Renal pelvis (tissue), 4 donors: Measurements from ENCODE around the gene FBXW8. TPM values are rescaled to one million over a fixed set of nuclear protein-coding genes. Genes with fewer than 3 reads are reported as not detected.

Source experiments
- DNase-seq: peaks from one replicate; pipeline ENCODE4 v3.0.0-alpha.2; 2013
- polyA plus RNA-seq, 3 donors: library from polyadenylated mRNA; unstranded; fragments of 120-200 nt; gene quantifications; one replicate each; pipeline ENCODE4 v1.2.1, GENCODE V29; 2013; ENCODE audit not compliant: insufficient read length in 3 of 3

The FBXW8 gene
- polyA plus RNA-seq, 3 donors = 25.3 to 25.9 (median 25.6) TPM

DNA sequence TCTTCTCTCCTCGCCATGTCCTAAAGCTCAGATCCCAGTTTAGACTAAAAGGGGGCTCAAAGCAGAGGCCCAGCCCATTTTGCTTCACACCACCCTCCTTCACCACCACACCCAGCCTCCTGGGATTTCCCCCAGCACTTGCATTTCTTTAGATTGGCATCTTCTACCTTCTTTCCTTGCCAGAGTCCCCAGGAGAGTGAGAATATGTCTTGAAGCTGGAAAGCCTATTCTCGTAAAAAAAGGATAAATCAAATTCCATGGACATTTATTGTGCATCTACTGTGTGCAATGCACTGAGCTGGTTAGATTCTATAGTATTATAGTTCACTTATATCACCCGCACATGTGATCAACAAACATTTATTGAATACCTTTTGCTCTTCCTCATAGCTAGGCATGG lies 10.2 kb downstream of the FBXW8 start:
- no peak for DNase-seq

DNA sequence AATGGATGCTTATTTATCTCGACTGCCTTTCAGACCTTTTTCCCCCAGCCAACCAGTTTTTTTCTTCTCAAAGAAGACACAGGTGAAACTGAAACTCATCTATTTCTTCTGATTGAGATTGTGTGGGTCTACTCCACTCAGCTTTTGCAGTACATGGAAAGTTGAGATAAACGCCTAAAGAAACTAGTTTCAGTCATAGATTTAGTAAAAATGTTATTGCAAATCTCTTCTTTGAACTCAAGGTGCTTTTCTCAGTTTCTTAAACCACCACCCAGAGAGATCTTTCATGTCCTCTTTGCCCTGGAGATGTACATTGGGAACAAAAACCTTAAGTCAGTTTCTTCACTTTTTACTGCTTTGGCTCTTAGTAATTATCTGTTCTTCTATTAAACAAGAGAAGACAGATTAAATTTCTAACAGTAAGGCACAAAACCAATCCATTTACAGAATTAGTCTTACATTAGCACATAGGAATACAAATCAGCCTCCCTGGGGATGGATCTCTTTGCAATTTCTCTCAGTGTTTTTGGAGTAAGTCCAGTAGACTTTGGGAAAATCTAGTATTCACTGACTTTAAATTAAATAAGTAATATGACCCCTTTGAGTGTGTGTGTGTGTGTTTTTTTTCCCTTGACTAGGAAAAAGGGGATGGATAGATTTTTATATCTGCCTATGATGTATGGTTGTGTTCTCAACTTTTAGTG lies 11.6 kb downstream of the FBXW8 start:
- no peak for DNase-seq

DNA sequence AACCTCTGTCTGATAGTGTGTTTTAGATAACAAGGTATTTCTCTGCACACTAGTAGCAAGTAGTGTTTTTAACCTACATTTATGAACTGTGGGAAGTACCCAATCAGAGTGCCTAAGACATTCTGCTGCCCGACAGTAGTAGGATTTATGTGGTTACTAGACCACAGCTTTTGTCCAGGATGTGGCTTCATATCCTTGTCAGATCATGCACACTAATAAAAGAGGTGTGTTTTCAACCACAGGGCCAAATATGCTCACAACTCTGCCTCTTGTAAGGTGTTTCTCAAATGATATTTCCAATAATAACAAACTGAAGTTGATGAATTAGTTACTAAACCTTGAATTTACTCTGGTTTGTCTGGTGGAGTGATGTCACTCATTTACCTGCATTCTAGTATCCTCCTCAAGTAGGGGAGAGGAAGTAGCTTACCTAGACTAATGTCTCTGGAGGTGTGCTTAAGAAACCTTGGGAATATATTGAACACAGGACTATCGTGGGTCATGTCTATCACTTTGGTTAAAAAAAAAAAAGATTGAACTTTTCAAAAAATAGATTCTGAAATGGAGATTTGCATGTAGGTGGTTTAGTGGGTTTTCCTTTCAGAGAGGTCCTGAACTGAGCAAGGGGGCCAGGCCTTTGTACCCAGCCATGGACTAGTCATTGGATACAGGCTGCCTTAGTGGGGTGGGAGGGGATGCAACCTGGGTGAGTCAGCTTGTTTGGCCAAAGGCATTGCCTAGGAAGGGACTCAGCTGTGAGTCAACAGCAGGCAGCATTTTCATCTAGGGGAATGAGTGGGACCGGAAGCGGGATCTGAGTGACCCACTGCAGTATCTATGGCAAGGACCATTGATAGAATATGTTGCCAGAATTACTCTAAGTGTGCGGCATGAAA lies 14.1 kb downstream of the FBXW8 start:
- no peak for DNase-seq

DNA sequence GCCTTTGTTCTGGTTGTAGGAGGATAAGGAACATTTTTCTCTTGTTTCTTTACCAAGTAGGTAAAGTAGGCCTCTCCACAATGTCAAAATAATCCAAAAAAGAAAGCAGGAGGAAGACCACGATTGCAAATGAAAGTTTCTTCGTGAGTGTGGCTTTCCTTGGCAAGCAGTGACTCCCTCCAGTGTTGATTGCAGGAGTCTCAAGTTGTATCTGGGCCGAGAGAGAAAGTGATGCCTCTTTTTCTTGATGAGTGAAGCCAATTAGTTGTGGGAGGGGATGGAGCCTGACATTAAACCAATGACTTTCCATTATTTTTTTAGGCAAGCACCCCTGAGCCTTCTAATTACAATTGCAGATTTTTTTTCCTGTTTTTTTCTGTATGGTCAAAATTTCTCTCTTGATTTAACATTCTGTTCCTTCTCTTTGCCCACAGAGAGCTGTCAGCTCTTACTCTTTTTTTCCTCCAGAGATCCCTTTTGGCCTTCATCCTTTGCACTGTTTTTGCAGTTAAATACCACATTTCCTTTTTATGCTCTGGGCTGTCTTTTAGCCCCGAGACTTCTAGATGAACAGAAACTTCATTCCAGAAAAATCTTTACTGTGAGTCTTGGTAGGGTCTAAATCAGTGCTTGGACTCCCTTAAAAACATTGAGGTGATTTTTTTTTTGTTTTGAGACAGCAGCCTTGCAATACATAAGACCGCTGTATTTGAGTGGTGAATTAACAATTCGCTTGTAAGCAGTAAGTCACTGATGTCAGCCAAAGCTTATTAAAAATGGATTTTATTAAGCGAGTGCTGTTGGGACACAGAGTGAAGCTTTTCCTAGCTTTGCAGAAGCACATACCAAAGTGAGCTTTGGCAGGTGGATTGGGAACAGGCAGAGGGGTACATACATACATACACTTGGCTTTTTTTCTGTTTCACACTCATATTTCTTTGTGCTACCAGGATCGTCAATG lies 15.8 kb downstream of the FBXW8 start:
- DNase-seq = no peak

DNA sequence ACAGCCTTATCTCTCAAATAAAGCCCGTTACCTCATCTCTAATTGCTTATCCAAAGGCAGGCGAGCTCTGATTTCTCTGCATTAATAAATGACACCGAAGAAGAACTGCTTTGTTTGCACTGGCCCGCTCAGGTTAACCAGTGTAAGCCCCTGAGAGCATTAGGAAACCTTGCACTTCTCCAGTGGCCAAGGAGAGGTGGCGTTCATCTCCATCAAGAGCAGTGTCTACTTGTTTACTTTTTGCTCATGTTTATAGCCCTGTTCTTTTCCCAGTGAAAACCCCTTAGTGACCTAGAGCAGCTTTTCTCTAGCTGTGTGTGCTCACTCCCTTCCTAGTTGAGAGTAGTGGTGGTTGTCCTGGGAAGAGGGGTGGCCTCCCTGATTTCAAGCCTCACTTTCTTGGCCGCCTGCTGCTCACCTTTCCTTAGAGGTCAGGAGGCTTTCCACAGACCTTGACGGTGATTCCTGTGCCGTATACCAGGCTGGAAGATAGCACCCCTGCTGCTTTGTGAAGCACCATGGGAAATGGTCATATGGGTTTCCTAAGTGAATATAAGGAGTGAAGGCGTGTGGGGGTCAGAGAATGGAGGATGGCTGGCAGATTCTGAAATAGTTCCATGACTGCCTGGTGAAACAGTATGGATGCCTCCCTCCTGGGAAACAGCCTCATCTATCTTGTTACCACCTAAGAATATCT lies 16.6 kb downstream of the FBXW8 start:
- no peak for DNase-seq

DNA sequence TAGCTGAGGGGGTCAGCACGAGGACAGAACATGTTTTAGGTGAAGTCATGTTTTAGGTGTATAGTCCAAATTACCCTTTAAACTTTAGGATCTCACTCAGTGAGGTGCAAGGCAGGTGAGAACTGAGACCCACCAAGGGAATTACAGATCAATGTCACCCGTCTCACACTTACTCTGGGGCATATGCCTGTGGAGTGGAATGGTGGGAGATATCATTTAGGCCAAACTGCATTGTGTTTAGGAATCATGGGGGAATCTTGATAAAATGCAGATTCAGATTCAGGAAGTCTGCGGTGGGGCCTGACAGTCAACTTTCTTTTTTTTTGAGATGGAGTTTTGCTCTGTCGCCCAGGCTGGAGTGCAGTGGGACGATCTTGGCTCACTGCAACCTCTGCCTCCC lies 17.8 kb downstream of the FBXW8 start:
- no peak for DNase-seq

DNA sequence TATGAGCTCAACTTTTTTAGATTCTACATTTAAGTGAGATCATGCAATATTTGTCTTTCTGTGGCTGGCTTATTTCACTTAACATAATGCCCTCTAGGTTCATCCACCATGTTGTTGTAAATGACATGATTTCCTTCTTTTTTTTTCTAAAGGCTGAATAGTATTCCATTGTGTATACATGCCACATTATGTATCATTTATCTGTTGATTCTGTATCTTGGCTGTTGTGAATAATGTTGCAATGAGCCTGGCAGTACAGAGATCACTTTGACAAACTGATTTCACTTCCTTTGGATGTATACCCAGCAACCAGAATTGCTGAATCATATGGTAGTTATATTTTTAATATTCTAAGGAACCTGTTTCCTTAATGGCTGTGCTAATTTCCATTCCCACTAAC lies 19.1 kb downstream of the FBXW8 start:
- no peak for DNase-seq

DNA sequence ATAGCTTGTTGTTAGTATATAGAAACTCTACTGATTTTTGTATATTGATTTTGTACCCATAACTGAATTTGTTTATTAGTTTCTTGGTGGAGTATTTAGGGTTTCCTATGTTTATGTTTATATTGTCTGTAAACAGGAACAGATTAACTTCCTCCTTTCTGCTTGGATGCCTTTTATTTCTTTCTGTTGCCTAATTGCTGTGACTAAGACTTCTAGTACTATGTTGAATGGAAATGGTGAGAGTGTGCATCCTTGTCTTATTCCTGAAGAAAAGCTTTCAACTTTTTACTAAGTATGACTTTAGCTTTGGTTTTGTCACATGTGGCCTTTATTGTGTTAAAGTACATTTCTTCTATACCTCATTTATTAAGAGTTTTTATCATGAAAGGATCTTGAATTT lies 20.9 kb downstream of the FBXW8 start:
- no peak for DNase-seq

DNA sequence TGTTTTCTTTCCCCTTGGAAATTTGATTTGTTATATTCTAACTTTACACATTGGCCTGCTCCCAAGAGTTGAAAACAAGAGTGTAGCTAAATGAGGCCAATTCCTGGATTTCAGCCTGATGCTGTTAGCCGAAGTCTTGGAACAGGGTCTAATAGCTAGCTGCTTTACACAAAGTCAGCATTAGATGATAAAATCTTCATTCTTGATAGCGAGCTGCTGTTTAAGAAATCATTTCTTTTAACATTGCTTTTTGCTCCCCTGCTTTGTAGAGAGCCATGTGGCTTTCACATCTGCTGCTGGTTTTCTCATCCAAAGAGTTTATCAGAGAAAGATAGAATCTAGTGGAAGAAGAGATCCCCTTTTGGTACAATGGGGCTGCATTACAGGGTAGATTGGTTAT lies 22.3 kb downstream of the FBXW8 start:
- peak; percentile 47 for DNase-seq

DNA sequence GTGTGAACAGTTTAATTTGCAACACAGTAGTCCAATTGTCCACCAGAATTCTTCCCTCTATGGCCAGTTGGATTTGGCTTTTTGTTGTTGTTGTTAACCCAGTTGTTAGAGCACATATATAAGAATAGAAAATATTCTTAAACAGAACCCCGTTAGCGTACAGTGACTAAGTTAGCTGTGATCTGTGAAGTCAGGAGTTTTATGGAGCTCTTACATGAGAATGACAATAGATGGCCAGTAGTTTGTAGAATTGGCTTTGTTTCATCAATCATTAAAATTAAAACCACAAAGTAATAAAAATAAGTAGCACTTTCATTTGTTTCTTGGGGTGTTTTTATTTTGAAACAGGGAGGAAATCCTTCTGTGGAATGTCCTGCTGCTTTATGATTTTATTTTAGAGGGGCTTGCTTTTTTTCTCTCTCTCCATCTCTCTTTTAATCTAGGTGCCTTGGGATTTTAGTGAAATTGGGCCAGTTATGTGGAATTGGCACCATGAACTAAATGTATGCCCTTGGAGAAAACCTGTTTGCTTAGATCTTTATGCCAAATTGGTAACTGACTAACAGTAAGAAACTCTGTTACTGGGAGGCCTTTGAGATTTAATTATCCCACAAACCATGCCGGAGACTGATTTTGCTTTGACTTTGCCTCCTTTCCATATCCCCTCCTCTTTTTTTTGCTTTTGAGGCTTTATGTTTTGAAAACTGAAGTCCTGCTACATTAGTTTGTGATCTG lies 22.9 kb downstream of the FBXW8 start:
- DNase-seq = no peak

DNA sequence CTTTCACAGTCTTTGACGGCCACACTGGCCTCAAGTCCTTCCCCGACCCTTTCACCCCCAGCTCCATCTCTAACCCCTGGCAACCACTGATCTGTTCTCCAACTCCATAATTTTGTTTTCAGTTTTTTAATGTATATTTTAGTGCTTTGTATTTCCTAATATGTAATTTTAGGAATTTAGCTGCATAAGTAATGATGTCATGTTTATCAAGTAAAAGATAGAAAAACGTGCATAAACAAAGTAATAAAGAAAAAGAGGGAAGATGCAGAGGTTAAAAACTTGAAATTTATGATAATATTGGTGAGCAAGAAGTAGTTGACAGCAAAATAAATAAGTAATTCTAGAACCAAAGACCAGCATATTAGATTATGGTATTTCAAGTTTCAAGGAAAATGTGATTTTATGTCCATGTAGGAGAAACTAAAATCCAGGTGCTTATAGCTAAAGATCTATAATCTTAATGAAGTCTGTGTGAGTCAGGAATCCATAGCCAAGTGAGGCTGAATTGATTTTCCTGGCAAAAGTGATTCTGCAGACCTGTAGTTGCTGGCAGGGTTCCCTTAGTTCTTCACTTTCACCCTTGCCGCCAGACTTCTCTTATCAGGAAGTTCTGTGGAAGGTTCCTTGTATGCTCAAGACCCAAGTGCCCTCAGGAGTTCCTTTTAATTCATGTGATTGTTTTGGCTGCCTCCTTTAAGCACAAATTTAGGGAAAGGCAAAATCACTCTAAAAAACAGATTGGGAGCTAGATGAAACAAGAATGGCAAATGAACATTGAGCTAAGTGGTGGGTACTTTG lies 24.4 kb downstream of the FBXW8 start:
- DNase-seq = no peak

DNA sequence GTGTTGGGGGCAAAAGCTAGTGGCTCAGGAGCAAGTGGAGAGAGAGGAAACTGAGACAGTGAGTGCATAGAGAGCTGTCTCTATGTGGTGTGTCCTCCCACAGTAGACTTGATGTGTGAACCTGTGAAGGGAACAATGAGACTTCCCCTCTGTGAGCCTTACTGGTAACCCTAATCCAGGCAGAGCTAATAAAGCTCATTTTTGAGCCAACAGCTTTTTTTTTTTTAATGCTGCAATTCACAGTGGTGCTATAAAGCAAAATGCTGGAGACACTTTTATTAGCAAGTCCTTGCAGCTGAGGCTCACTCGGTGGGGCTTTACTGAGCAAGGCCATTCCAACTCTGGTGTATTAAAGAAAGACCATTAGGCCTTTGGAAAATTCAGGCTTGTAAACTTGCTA lies 26.9 kb downstream of the FBXW8 start:
- DNase-seq = peak; percentile 88

DNA sequence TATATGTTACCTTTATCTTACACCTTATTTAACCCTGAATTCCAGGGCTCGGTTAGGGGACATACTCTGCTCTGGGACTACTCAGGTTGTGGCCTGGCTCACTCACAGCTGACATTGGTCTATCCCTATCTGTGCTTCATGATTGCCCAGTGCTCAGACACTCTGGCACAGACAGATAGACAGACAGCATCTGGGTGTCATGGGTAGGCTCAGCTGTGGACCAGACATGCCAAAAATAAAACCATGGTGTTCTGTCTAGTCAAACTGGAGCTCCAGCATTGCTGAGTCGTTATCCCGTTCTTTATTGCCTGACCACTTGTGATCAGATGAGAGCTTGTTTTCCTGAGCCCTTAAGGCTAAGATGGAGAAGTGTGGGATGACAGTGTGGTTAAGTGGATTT lies 29.0 kb downstream of the FBXW8 start:
- DNase-seq = no peak

DNA sequence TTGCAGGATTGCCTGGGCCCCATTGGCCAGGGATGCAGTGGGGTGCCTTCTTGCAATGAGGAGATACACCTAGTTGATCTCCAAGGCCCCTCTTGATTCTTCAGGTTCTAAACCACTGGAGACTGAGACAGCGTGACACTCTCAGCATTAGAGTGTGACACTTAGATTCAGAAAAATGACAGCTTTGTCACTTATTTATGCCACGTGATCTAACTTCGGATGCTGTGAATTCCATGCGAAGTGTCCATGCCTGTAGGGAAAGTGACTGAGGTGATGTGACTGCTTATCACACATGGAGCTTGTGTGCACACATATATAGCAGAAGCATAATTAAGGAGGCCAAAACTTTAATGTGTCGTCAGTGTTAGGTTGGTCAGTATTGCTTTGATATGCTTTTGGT lies 30.4 kb downstream of the FBXW8 start:
- no peak for DNase-seq

DNA sequence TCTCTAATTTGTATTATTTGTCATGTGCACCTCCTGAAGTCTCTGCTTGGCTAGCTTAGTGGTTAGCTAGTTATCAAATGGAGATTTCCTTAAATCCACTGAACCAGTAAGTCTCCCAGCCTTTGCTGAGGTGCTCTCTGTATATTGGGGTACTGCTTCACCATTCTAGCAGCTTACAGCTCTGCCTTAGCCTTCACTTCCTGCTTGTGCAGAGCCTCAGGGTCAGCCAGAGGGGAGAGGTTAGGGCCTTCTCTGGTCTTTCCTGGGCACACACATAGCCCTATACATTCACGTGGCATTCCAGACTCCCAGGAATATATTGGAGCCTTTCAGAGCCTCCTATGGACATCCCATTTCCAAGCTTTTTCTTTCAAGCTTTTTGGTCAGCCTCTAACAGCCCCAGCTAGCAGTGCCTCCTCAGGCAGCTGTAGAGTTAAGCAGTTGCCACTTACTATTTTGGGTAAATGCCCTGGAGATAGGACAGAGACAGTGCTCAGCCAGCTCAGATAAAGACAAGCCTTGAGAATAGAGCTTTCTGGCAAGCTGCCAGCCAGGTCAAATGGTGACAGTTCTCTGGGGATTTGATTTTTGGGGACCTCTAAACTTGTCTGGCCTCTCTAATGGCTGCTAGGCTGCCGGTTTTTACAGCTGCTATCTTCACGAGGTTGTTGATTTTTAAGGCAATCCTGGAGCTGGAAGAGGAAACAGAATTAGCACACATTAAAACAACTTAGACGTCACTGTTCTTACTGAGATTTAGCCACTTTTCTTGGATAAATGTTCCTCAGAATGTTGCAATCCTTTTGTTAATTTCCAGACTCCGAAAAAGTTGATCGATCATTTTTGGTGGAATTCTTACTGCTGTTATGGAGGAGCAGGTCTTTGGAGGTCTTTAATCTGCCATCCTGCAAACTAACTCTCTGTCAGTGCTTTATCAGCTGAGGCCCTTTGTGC lies 32.9 kb downstream of the FBXW8 start:
- DNase-seq = no peak

DNA sequence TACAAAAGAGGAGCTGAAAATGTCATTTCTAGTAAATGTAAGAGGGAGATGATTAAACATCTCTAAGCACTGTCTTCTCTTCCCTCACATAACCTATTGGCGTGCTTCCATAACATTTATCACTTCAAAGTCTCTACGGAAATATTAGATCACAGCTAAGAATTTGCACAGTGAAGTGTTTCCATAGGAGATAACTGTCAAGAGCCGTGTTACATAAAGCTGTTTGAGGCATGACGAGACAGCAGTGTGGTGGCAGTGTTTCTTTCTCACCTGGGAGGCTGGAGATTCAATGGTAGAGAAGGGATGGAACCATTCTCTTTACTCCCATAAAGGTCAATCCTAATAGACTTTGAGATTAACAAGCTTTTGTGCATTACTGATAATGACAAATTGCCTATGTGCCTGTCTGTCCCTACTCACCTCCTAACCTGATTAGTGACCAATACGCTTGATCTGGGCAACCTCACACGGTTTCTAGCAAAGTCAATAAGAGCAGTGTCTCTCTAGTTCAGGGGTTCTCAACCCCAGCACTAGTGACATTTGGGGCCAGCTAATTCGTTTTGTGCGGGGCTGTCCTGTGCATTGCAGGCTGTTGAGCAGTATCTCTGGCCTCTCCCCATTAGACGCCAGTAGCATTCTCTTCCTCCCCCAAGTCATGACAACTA lies 35.3 kb downstream of the FBXW8 start:
- DNase-seq = no peak

DNA sequence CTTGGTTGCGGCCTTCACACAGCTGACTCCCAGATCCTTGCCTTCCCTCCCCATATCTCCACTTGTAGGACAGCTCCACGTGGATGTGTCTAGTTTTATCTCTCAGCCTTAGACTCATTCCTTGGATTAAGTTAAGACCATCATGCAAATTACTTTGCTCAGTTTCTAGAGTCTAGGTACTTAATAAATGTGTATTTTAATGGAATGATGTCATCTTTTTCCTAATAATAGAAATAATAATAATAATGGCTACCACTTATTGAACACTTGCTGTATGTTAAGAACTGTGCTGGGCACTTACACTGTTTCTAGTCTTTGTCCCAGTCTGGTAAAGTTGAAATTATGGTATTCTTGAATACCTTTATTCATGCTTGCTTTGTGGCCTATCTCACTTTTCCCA lies 37.5 kb downstream of the FBXW8 start:
- DNase-seq = no peak

DNA sequence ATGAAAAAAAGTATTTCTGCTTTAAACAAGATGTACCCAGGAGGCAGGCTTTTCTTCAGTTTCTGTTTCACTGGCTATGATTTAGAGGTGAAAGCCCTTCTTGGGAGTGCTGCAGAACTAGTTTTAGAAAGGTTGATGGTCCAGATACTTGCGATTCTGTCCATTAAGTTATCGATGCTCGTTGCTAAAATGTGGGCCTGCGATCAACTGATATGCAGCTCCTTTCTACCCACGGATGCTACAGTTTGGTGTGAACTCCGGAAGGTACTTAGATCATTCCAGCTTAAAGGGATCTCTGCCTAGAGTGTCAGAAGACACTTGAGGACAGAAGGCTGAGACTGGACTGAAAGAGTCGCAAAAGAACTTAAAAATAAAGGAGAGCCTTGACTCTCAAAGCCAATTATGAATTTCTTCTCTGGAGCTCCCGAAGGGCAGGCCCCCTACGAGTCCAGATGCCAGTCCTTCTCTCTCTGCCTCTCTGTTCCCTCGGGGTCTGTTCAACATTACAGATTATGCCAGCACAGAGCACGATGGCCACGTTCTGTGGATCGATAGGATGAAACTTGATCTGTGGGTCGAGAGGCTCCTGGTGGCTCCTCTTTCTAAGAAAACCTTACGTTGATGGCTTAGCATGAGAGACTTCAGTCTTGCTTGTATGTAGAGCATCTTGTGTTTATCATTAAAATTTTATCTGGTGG lies 40.0 kb downstream of the FBXW8 start:
- DNase-seq = no peak
